SU-DHL-6 (cell line): ENCODE results near the gene NAA60.
"Not testable (repeated sequence)": the region's sequence is repeated elsewhere in the genome, so short reads cannot be mapped to it uniquely, and the experiment has no call there.

Source experiments
- H2AFZ ChIP-seq: fragments of 200-600 bp; sonication (generic); 2 replicates; pipeline ENCODE4 v1.6.1; 2014; ENCODE audit warnings: low read depth, mild to moderate bottlenecking, moderate library complexity, mixed read lengths, antibody characterized with exemption, low read length; ENCODE audit not compliant: severe bottlenecking
- H3F3A ChIP-seq: fragments of 200-600 bp; shearing (Covaris generic); 2 replicates; pipeline ENCODE4 v1.6.0; 2016; ENCODE audit warnings: antibody characterized with exemption, mild to moderate bottlenecking; ENCODE audit not compliant: insufficient read depth
- H3K27ac ChIP-seq: fragments of 200-600 bp; sonication (generic); 2 replicates; pipeline ENCODE4 v1.5.1; 2016; ENCODE audit warnings: low read depth, mild to moderate bottlenecking, low read length, moderate library complexity, mixed read lengths
- H3K27me3 ChIP-seq: fragments of 200-600 bp; sonication (generic), shearing (Covaris generic); 2 replicates; pipeline ENCODE4 v1.6.0; 2014; ENCODE audit warnings: mild to moderate bottlenecking, low read length
- H3K36me3 ChIP-seq: fragments of 200-600 bp; sonication (generic); 2 replicates; pipeline ENCODE4 v1.6.1; 2014; ENCODE audit warnings: mild to moderate bottlenecking, low read length, mixed read lengths
- H3K4me2 ChIP-seq: fragments of 300-600, 200-600 bp; shearing (Covaris generic), sonication (generic); 2 replicates; pipeline ENCODE4 v1.6.0; 2014; ENCODE audit warnings: low read length, low read depth, mild to moderate bottlenecking; ENCODE audit not compliant: poor library complexity, severe bottlenecking
- H3K4me3 ChIP-seq: fragments of 200-600 bp; sonication (generic); 2 replicates; pipeline ENCODE4 v1.5.1; 2014; ENCODE audit warnings: antibody characterized with exemption, low read length, mild to moderate bottlenecking, mixed read lengths; ENCODE audit not compliant: insufficient read depth, poor library complexity, severe bottlenecking
- H3K79me2 ChIP-seq: fragments of 200-600 bp; sonication (generic); 2 replicates; pipeline ENCODE4 v1.6.1; 2014; ENCODE audit warnings: mild to moderate bottlenecking, low read length, moderate library complexity; ENCODE audit not compliant: insufficient read depth
- H3K9ac ChIP-seq: fragments of 200-600 bp; sonication (generic); 2 replicates; pipeline ENCODE4 v1.7.0; 2014; ENCODE audit warnings: mild to moderate bottlenecking, low read length
- H3K9me2 ChIP-seq: fragments of 200-600 bp; sonication (generic); replicated peaks from 2 replicates; pipeline ENCODE4 v1.6.1; 2014; ENCODE audit warnings: low read length; ENCODE audit not compliant: insufficient read depth
- H3K9me3 ChIP-seq: fragments of 200-600 bp; sonication (generic); 2 replicates; pipeline ENCODE4 v1.6.1; 2014; ENCODE audit warnings: low read length, mixed read lengths; ENCODE audit not compliant: insufficient read depth
- H4K20me1 ChIP-seq: fragments of 200-600 bp; sonication (generic); 2 replicates; pipeline ENCODE4 v1.6.1; 2014; ENCODE audit warnings: low read depth, mild to moderate bottlenecking, antibody characterized with exemption, low read length, moderate library complexity, mixed read lengths
- CTCF ChIP-seq: fragments of 200-600 bp; sonication (generic); IDR thresholded peaks from one replicate; pipeline ENCODE4 v1.5.1; 2017; ENCODE audit warnings: antibody characterized with exemption, mild to moderate bottlenecking, low read length, moderate library complexity; ENCODE audit not compliant: insufficient read depth, poor library complexity, severe bottlenecking
- EZH2phosphoT487 ChIP-seq: fragments of 200-600 bp; sonication (generic), shearing (Covaris generic); conservative IDR thresholded peaks from 2 replicates; pipeline ENCODE4 v1.6.1; 2018; ENCODE audit warnings: mild to moderate bottlenecking, antibody characterized with exemption, low read length, moderate library complexity, mixed read lengths

NAA60 gene

GRCh38 chr16:3496386-3496785 lies 52.9 kb downstream of the NAA60 start:
- Histone ChIP-seq H3K4me3 (no peak overlapping the region), H3K27me3 (no peaks in the 10 kb centered on the region), H3K9me3 (no peaks in the 10 kb centered on the region), H2AFZ (no peak overlapping the region), H3K9ac (no peak overlapping the region), H4K20me1 (no peaks in the 10 kb centered on the region; the same call in 1 of the 2 replicates), H3K27ac (no peak overlapping the region), H3K36me3 (no peaks in the 10 kb centered on the region), H3K79me2 (no peaks in the 10 kb centered on the region), H3F3A (peaks cover 8% of the 10 kb centered on the region; the same call in 1 of the 2 replicates), H3K9me2 (no peaks in the 10 kb centered on the region), H3K4me2 (no peak overlapping the region)
- no peak for TF ChIP-seq CTCF
- TF ChIP-seq EZH2phosphoT487: no peak

GRCh38 chr16:3497771-3498170 lies 54.3 kb downstream of the NAA60 start:
- Histone ChIP-seq H3K9me2 (no peaks in the 10 kb centered on the region), H3K27me3 (no peaks in the 10 kb centered on the region), H3K9me3 (no peaks in the 10 kb centered on the region), H3F3A (peaks cover 8% of the 10 kb centered on the region; the same call in 1 of the 2 replicates), H3K79me2 (no peaks in the 10 kb centered on the region), H3K4me3 (no peak overlapping the region), H3K27ac (no peak overlapping the region), H2AFZ (no peak overlapping the region), H3K36me3 (no peaks in the 10 kb centered on the region), H3K9ac (no peak overlapping the region), H4K20me1 (no peaks in the 10 kb centered on the region), H3K4me2 (no peak overlapping the region)
- TF ChIP-seq EZH2phosphoT487: no peak
- TF ChIP-seq CTCF: no peak

- Histone ChIP-seq H3K36me3 (no peaks in the 10 kb centered on the region), H3K9me2 (no peaks in the 10 kb centered on the region), H3K4me3 (no peak overlapping the region), H3K27me3 (no peaks in the 10 kb centered on the region), H2AFZ (no peak overlapping the region), H3K9ac (no peak overlapping the region), H3K4me2 (no peak overlapping the region), H3F3A (peaks cover 8% of the 10 kb centered on the region; the same call in 1 of the 2 replicates), H3K79me2 (no peaks in the 10 kb centered on the region), H3K9me3 (no peaks in the 10 kb centered on the region), H4K20me1 (no peaks in the 10 kb centered on the region), H3K27ac (no peak overlapping the region)
- TF ChIP-seq EZH2phosphoT487 (no peak), CTCF (no peak)
Measured at GRCh38 chr16:3498988-3499387, 55.5 kb downstream of the NAA60 start.

- not testable (repeated sequence) for H4K20me1 ChIP-seq, H3K9me3 ChIP-seq, H3K79me2 ChIP-seq, H3K27me3 ChIP-seq, H3K36me3 ChIP-seq, H3K27ac ChIP-seq, H3K9me2 ChIP-seq, H3F3A ChIP-seq
- peak overlapping the region; percentile 99 for H2AFZ ChIP-seq
- peak overlapping the region; percentile 80 for H3K4me2 ChIP-seq
- peak overlapping the region; percentile 59 for H3K4me3 ChIP-seq
- H3K9ac ChIP-seq: peak overlapping the region; percentile 62
Measured at GRCh38 chr16:3501412-3501761, 57.9 kb downstream of the NAA60 start.
